ENCODE results near the gene DIP2C.

GRCh38 chr10:385571-386300 lies 303.7 kb downstream of the DIP2C start:
- TF ChIP-seq EZH2 (IDR thresholded peaks at IDR 0.05; ENCODE audit: borderline replicate concordance, low read length) = no peak
- no peak for TF ChIP-seq CTCF (conservative IDR thresholded peaks at IDR 0.05 in 1 of 2, IDR thresholded peaks at IDR 0.05 in 1 of 2; ENCODE audit: extremely low read depth in 1 of 2, insufficient read depth in 1 of 2, low read depth in 1 of 2, low read length in 2 of 2)

Measured in mammary epithelial cell (primary cell).